SK-N-MC (cell line): ENCODE results near the gene C1orf105.

Source experiments
- EZH2 ChIP-seq: fragments of 200-600 bp; sonication (generic); IDR thresholded peaks from one replicate; pipeline ENCODE4 v1.6.1; 2017; ENCODE audit warnings: antibody characterized with exemption
- FOXP2 ChIP-seq: optimal IDR thresholded peaks from 2 replicates; pipeline ENCODE3; 2011; ENCODE audit warnings: mild to moderate bottlenecking, moderate library complexity; ENCODE audit not compliant: insufficient read depth; ENCODE audit errors: extremely low read length, control extremely low read depth
- POLR2AphosphoS5 ChIP-seq: IDR thresholded peaks from 2 replicates; pipeline ENCODE4 v1.6.1; 2012; ENCODE audit warnings: mild to moderate bottlenecking, low read depth, low read length, borderline replicate concordance

DNA sequence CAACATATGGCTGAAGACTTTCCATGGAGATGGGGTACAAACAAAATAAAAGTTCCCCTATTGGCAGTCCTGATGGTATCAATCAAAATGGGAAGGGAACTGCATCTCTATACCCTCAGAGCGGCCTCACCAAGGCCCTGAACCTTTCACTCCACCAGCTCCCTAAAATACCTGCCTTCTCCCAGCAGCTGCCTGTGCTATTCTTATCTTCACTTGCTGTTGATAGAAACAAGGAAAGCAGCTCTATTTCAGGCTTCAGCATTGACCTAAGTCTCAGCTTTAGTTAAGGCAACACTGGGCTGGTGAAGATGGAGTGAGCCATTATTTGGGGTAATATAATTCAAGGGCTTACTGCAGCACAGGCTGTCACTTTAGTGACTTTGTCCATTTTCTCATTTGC is 45.1 kb downstream of the C1orf105 start:
- TF ChIP-seq EZH2 (no peak), POLR2AphosphoS5 (no peak), FOXP2 (no peak)
